NK-92 (cell line): ENCODE results near the gene ZFP36L1.

Experiments
- DNase-seq: peaks from one replicate; lab custom pipeline; 2025; ENCODE audit not compliant: unreplicated experiment; lab: John Stamatoyannopoulos, UW

Gene ZFP36L1

DNA sequence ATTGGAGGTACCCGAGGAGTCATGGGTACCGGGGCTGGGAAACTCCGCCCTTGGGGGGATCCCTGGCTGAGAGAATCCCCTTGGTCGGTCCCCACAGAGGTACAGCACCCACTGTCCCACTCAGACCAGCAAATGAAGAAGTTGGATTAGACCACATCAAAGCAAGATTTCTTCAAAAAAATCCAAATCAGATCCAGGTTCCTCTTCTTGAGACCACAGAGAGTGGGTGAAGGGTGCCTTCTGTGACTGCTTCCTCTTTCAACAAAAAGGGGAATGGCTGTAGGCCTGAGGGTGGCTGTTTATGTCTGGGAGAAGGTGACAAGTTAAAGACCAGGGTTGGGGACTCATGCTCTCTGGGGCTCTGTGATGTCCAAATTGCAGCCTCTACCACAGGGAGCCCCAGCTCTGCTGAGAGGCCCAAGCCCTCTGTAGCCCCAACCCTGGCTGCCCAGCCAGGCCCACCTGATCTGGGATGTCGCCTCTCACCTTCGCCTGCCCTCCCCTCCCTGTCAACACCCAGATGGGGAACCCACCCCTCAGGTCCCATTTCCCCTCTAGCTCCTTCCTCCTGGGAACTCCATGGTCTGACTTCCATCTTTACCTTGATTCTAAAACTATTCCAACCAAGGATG lies 50.9 kb downstream of the ZFP36L1 start:
- no peak for DNase-seq

DNA sequence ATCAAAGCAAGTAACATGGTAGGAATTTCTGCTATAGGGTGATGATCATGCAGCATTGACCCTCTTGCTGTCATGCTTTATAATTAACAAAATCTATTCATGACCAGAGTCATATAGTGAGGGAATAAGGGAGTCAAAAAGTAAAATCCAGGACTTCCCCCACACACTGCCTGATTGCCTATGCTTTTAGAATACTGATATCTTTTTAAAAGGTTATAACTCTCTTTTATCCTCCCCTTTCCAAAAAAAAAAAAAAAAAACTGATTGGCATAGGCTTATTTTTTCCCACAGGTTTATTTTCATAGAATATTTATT lies 51.4 kb downstream of the ZFP36L1 start:
- DNase-seq, result no peak

DNA sequence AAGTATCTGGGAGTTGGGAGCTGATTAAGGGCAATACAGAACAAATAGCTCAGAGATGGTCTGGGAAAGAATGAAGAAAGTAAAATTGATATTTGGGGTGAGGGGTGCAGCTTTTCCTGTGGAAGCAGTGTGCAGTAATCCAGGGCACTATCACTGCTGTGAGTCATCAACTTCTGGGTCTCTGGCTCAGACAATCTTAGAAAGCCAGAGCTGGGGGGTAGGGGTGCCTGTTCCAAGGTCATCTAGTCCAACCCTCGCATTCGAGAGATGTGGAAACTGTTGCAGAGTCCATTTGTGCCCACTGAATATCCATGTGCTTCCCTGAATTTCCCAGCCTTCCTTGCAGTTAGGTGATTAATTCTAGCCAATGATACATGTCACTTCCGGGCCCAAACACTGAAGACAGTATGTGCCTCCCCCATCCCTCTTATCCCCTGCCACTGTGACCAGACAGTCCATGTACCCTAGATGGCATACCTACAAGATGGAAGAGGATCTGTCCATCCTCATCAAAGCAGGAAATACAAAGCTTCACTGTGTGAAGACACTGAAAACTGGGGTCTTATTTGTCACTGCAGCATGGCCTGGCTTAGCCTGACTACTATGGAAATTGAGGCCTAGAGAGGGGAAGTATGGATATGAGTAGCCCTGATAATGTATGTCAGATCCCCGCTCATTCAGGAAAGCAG lies 51.9 kb downstream of the ZFP36L1 start:
- no peak for DNase-seq

DNA sequence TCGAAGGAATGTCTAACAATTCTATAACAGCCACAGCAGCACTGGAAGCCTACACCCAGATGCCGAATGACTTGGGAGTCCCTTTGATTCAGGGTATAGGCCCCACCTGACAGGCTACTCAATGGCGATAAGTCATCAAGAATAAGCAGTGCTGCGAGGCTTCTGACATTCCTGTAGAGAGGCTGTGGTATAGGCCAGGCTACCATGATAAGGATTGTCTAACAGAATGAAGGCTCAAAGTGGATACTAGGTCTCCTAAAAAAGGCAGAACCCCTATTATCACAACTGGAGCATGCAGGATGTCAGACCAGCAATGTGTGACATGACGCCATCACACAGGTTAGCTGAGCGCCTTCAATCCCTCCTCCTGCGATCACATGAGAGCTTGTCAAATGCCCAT lies 53.2 kb downstream of the ZFP36L1 start:
- DNase-seq, result no peak

DNA sequence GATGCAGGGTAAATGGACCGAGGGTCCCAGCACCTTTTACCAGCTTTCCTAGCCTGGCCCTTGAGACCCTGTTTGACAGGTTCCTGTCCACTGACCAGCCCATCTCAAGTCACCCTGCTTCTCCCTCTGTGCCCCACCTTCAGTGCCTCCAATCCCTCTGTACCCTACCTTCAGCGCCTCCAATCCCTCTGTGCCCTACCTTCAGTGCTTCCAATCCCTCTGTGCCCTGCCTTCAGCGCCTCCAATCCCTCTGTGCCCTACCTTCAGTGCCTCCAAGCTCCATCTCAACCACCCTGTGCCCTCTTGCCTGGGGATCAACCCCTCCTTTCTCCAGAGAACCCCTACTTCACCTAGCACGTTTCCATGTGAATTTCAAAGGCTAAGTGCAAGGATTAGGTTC lies 54.3 kb downstream of the ZFP36L1 start:
- no peak for DNase-seq
